Activated CD4-positive, CD25-positive, alpha-beta regulatory T cell treated with anti-CD3 and anti-CD28 coated beads, Interleukin-2, amount 50 U/mL, for 16 hours (primary cell): ENCODE measurements around the gene NRAS.

Source experiments
- DNase-seq: peaks from one replicate; pipeline ENCODE4 v3.0.0-alpha.2; 2020; ENCODE audit warnings: low read depth, low spot score

Gene NRAS

DNA sequence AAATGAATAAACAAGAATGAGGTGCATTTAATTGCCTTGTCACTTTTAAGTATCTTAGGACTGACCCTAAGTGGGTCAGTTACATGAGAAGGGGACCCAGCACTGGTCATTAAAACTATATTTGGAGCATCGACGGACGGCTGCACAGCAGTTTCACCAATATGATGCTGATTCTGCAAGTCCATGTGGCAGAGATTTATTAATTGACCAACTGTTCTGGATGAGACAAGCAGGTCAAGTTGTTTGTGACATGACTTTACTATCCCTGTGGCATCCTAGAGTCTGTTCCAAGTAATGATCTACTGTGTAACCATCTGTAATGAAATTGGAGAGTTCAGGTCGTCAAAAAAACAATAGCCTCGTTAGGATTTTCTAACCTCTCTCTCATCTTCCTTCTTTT, 30.7 kb downstream of the NRAS start:
- DNase-seq = no peak

DNA sequence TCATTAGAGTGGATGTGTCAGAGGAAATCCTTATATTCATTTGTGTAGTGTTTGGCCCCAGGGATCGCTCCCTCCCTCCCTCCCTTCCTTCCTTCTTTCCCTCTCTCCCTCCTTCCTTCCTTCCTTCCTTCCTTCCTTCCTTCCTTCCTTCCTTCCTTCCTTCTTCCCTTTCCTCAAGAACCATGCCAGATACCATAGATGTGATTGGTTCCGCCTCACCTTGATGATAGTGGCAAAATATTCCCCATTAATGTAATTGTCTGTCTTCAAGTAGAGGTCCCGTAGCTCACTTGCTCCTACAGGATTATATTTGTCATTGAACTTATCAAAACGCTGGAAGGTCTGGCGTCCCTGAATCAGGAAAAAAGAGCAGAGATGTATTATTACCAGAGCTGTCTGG, 38.9 kb downstream of the NRAS start:
- DNase-seq = no peak

DNA sequence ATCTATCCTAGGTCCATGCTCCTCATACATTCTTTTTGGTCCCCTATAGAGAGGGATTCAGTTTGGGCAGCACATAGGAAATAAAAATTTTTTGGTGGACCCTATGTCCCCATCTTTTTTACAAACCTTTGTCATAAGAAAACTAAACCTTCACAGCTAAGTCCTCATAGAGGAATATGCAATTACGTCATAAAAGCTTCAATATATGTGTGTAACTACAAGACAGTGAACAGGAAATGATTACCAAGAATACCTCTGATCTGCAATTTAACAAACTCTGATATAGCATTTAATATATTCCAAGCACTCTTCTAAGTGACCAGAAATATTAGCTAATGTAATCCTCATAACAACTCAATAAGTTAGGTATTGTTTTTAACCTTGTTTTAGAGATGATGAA, 40.5 kb downstream of the NRAS start:
- no peak for DNase-seq

DNA sequence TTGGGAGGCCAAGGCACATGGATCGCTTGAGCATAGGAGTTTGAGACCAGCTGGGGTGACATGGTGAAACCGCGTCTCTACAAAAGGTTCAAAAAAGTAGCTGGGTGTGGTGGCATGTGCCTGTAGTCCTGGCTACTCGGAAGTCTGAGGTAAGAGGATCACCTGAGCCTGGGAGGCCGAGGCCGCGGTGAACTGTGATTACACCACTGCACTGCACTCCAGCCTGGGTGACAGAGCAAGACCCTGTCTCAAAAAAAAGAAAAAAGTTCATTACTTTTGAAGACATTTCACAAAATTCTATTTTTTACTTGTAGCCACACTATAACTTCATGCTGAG, 44.7 kb downstream of the NRAS start:
- no peak for DNase-seq

DNA sequence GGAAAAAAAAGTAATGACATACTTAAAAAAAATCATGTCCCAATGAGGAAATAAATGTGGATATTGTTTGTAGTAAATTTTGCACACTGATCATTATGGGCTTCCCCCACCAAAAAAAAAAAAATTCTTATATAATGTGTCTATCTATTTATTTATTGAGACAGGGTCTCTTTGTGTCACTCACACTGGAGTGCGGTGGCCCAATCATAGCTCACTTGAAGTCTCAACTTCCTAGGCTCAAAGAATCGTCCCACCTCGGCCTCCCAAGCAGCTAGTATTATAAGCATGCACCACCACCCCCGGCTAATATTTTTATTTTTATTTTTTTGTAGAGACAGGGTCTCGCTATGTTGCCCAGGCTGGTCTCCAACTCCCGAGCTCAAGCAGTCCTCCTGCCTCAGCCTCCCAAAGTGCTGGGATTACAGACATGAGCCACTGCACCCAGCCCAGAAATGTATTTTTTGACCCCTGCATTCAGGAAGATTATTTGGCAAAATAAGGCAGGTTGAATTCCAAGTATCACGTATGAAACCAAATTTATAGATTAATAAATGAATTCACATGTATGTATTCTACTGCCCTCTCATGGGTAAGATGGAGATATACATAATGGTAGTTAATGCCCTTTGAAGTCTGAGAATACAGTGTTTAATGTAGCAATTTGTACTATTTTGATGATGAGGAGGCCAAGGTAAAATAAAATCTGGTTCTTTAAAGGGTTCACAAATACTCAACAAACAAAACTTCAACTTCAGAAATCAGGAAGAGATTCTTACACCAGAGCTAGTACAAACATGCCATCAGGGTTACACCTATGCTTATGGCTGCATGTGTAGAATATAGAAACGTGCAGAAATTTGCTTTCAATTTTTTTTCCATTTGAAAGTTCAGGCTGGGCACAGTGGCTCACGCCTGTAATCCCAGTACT, 45.3 kb downstream of the NRAS start:
- DNase-seq = no peak

DNA sequence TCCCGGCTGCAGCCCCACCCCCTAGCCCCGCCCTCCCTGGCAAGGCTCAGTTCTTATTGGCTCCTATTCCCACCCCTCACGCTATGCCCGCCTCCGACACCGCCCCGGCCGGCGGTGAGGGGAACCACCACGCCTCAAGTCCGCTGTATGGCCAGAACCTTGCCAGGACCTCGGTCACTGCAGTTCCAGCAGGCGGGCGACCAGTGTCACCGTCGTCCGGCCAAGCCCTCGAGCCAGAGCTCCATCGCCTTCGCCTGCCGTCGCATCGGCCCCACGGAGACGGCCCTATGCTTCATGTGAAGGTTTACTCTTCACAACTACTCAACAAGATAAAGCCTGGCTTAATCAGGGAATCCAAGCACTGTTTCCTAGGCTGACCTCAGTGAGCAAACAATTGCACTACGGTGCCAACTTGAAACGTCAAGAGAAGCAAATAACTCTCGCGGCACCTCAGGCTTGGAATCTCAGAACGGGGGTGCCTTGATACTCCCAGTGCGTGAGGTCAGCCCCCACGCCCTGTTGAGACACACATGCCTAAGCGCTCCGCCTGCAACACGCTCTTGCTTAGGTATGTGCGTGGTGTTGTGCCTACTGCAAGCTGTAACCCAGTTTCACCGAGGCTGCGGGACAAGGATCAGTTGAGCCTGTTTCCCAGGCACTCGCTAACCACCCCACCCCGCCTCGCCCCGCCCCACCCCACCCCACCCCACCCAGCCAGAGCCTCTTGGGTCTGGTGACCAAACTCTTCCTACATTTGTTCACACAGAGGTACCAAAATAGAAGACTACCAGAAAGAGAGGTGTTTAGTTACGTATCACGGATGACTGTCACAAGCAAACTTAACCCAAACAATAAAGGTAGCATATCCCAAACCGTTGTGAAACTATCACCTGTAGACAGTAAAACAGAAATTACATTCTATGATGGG, 46.2 kb downstream of the NRAS start:
- peak; percentile 62 for DNase-seq

DNA sequence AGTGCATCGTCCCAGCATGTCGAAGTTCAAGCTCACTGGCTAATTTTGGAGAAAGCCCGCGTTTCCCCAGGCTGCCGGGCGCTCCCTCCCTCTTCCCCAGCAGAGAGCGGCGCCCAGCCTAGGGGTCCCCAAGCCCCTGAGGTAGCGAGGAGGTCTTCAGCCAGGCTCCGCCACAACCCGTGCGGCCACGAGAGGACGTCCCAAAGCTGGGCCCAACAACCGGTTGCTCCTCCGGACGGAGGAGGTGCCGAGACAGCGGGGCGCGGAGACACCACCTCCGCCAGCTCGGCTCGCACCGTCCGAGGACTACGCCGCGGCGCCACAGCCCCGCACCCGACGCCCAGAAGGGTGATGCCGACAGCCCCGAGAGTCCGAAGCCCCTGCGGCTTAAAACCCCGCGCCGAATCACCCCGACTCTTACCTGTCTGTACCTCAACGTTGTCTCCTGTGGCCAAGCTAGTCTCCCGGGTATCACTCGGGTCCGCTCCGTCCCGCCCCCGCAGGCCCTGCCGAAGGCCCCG, 46.9 kb downstream of the NRAS start, which contains the start of gene DENND2C:
DENND2C (minus strand) TSS at position 488 of the 521 bp plus-strand sequence. CDS start 44,065 bp downstream, outside the sequence.
- no peak for DNase-seq

DNA sequence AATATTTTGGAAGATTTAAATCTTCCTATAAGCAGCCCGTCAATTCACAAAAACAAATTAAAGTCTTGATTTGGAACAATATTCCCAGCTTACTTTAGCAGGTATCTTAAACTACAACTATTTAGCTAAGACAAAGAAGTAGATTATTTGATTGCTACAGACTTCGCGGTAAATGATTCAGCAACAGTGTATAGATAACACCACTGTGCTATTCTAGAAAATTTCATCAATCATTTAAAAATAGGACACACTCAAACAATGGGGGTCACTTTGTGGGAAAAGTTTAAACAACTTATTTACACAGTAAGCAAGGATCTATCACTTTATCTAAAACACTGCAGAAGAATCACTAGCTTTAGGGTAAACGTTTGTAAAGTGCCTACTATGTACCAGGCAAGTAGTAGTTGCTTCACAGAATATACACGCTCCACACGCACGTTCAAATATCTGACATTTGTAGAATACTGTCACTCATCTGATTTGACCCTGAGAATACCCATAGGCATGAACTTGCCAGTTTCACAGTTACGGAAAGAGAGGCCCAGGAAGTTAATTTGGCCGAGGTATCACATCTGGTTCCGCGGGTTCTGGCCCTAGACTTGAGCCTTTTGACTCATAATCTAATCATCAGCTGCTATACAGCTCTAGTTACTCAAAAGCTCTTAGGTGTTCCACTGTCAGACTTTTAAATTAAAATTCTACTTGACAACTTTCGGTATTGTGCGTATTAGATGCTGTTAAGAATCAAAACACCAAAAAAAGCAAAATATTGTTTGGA, 47.6 kb downstream of the NRAS start:
- no peak for DNase-seq

DNA sequence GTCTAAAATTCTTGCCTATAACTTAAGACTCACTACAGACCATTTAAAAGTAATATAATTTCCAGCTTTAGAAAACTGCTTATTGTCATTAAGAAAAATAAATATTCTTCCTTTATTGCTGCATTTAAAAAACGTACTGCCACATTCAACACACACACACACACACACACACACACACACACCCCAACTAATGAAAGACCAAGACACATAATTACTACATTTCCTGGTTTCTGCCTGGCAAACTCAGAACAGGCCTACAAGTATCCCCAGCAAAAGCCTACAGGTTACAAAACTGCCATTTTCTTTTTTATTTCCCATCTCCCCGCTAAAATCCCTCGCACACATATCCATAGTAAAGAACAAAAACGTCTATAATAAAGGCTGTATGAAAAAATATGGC, 48.2 kb downstream of the NRAS start:
- DNase-seq = no peak

DNA sequence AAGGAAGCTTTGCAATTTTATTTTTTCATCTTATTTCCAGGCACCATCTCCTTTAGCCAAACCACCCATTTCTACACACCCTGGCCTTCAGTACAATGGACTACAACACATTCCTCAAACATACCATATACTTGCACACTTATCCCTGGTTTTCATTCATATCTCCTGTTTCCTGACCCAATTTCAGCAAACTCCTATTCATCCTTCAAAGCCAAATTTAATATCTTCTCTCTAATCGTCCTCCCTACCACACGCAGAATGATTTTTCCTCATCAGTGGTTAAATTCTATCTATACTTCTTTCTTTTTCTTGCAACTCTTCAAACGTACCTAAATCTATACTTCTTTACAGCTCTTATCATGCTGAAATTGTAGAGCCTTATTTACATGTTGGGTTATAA, 49.6 kb downstream of the NRAS start:
- no peak for DNase-seq

DNA sequence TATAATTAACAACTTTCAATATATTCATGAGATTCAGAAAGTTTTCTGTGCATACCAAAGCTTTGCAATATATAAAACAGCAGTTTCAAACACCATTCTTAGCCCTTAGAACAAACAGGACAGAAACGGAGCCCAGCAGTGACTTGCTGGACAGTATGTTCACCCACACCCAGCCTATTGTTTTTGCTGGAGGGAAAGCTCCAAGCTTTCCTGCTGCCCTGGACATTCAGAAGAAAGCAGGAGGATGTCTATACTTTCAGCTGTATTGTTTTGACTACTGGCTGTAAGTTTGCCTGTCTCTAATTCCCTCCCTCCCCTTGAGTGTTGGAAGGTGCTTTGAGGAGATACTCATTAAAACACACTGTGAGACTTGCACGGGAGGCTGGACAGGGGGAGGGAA, 56.3 kb downstream of the NRAS start:
- no peak for DNase-seq
